ENCODE data around the gene RHOD.

DNA sequence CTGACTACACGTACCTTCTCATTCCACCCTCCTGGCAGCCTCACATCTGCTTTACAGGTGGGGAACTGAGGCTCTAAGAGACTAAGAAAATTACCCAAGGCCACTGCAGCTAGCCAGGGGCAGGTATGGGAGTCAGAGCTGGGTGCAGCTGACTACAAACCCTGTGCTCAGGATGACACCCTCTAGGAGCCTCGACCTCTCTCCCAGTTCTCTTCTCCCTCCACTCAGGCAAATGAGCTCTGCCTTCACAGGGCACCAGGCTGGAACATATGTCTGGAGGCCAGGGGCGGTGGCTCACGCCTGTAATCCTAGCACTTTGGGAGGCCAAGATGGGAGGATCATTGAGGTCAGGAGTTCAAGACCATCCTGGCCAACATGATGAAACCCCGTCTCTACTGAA lies 29.7 kb upstream of the RHOD start:
- TF ChIP-seq, protein P1, sequence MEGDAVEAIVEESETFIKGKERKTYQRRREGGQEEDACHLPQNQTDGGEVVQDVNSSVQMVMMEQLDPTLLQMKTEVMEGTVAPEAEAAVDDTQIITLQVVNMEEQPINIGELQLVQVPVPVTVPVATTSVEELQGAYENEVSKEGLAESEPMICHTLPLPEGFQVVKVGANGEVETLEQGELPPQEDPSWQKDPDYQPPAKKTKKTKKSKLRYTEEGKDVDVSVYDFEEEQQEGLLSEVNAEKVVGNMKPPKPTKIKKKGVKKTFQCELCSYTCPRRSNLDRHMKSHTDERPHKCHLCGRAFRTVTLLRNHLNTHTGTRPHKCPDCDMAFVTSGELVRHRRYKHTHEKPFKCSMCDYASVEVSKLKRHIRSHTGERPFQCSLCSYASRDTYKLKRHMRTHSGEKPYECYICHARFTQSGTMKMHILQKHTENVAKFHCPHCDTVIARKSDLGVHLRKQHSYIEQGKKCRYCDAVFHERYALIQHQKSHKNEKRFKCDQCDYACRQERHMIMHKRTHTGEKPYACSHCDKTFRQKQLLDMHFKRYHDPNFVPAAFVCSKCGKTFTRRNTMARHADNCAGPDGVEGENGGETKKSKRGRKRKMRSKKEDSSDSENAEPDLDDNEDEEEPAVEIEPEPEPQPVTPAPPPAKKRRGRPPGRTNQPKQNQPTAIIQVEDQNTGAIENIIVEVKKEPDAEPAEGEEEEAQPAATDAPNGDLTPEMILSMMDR (IDR thresholded peaks at IDR 0.05; ENCODE audit: poor library complexity, severe bottlenecking): no peak
- TF ChIP-seq POLR2AphosphoS5 (IDR thresholded peaks at IDR 0.05) (no peak), EP300 (conservative IDR thresholded peaks at IDR 0.05; ENCODE audit: poor library complexity, severe bottlenecking) (no peak), SMC3 (conservative IDR thresholded peaks at IDR 0.05; ENCODE audit: poor library complexity) (no peak)
- TF ChIP-seq, protein P2, sequence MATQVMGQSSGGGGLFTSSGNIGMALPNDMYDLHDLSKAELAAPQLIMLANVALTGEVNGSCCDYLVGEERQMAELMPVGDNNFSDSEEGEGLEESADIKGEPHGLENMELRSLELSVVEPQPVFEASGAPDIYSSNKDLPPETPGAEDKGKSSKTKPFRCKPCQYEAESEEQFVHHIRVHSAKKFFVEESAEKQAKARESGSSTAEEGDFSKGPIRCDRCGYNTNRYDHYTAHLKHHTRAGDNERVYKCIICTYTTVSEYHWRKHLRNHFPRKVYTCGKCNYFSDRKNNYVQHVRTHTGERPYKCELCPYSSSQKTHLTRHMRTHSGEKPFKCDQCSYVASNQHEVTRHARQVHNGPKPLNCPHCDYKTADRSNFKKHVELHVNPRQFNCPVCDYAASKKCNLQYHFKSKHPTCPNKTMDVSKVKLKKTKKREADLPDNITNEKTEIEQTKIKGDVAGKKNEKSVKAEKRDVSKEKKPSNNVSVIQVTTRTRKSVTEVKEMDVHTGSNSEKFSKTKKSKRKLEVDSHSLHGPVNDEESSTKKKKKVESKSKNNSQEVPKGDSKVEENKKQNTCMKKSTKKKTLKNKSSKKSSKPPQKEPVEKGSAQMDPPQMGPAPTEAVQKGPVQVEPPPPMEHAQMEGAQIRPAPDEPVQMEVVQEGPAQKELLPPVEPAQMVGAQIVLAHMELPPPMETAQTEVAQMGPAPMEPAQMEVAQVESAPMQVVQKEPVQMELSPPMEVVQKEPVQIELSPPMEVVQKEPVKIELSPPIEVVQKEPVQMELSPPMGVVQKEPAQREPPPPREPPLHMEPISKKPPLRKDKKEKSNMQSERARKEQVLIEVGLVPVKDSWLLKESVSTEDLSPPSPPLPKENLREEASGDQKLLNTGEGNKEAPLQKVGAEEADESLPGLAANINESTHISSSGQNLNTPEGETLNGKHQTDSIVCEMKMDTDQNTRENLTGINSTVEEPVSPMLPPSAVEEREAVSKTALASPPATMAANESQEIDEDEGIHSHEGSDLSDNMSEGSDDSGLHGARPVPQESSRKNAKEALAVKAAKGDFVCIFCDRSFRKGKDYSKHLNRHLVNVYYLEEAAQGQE (IDR thresholded peaks at IDR 0.05; ENCODE audit: borderline replicate concordance): no peak
